ENCODE measurements around the gene FOSL2. TPM values are rescaled to one million over a fixed set of nuclear protein-coding genes. Genes with fewer than 3 reads are reported as not detected.

Gene FOSL2
- polyA plus RNA-seq, 3 donors, result 19.3 to 174 (median 113) TPM

- peak overlapping the region; percentile 91 for H3K27ac ChIP-seq (ENCODE audit: low read depth, low read length)
- WGBS, 3 donors, result 25 to 27% (median 27%) methylated on average over 17 of the region's 17 CpGs
Measured at GRCh38 chr2:28389399-28390240, 3.0 kb upstream of the FOSL2 start.

- H3K27ac ChIP-seq (ENCODE audit: low read depth, low read length), result peak overlapping the region; percentile 97
- 0 to 1% (median 0%) methylated on average over 16 to 45 of the region's 45 CpGs for WGBS, 3 donors
Measured at GRCh38 chr2:28390241-28390745, 2.4 kb upstream of the FOSL2 start.

GRCh38 chr2:28390746-28391563 lies 1.7 kb upstream of the FOSL2 start:
- H3K27ac ChIP-seq (ENCODE audit: low read depth, low read length), result peak overlapping the region; percentile 97
- WGBS, 3 donors, result 0 to 1% (median 1%) methylated on average over 45 to 49 of the region's 49 CpGs

- peak overlapping the region; percentile 97 for H3K27ac ChIP-seq (ENCODE audit: low read depth, low read length)
- 0% methylated on average over 65 to 70 of the region's 70 CpGs for WGBS, 3 donors
Measured at GRCh38 chr2:28391564-28392296, 928 bp upstream of the FOSL2 start.

GRCh38 chr2:28393114-28393836 lies 617 bp downstream of the FOSL2 start:
- WGBS, 3 donors, result 0 to 1% (median 0%) methylated on average over 65 to 81 of the region's 81 CpGs
- peak overlapping the region; percentile 98 for H3K27ac ChIP-seq (ENCODE audit: low read depth, low read length)

GRCh38 chr2:28394331-28394877 lies 1.7 kb downstream of the FOSL2 start:
- H3K27ac ChIP-seq (ENCODE audit: low read depth, low read length), result peak overlapping the region; percentile 98
- WGBS, 3 donors, result 1 to 3% (median 1%) methylated on average over 21 of the region's 21 CpGs

DNA sequence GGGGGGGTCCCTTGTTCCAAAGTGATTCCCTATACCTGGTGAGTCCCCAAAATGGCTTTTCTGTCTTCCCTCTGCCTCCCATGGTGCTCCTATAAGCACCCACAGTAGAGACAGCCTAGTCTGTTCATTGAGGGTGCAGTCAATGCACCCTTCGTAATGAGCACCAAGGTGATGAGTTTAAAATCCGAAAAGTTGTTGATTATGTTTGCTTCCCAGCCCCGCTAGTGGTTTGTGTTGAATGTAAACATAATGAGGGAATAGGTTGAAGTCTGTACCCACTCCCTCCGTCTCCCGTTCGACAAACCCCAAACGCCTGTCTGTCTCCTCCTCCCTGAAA lies 2.3 kb downstream of the FOSL2 start:
- 4 to 14% (median 5%) methylated on average over 7 of the region's 7 CpGs for WGBS, 3 donors
- H3K27ac ChIP-seq (ENCODE audit: low read depth, low read length), result peak overlapping the region; percentile 98

DNA sequence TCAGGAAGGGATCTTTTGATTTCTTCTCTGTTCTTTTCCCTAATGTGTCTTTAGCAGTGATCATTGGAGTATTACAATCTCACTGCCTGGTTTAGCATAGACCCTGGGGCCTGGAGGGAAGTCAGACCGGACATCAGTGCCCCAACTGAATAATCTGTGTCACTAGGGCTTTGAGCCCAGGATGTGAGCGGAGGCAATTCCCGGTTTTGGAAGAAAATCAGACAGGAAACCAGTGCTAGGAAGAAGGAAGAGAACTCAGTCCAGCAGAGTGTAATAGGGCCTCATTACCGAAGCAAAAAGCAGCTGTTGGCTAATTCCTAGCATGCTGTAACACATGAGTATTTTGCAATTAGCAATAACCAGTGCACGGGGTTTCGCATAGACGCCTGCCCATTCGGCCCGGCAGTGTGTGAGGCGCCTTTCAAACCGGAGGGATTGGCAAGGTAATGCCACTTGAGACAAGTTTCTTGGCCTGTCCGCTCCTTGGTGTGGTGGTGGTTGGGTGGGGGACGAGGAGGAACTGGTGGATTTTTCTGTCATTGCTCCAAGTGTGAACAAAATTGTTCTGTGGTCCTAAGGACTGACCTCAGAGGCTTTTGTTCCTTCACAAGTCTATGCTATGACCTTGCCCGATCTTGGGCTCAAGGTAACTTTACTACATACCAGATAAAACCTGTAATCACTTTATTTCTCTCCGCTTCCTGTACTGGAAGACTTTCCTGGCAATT lies 2.8 kb downstream of the FOSL2 start:
- WGBS, 3 donors, result 5 to 8% (median 8%) methylated on average over 15 of the region's 15 CpGs
- H3K27ac ChIP-seq (ENCODE audit: low read depth, low read length), result peak overlapping the region; percentile 98

- 23 to 40% (median 36%) methylated on average over 2 of the region's 2 CpGs for WGBS, 3 donors
Measured at GRCh38 chr2:28397043-28397381, 4.4 kb downstream of the FOSL2 start.

GRCh38 chr2:28398101-28398834 lies 5.6 kb downstream of the FOSL2 start:
- WGBS, 3 donors, result 36 to 74% (median 50%) methylated on average over 13 of the region's 13 CpGs
- H3K27ac ChIP-seq (ENCODE audit: low read depth, low read length), result peak overlapping the region; percentile 21

More at GRCh38 chr2:28397043-28397381, 4.4 kb downstream of the FOSL2 start:
- no peak overlapping the region for H3K27ac ChIP-seq (ENCODE audit: low read depth, low read length)

DNA sequence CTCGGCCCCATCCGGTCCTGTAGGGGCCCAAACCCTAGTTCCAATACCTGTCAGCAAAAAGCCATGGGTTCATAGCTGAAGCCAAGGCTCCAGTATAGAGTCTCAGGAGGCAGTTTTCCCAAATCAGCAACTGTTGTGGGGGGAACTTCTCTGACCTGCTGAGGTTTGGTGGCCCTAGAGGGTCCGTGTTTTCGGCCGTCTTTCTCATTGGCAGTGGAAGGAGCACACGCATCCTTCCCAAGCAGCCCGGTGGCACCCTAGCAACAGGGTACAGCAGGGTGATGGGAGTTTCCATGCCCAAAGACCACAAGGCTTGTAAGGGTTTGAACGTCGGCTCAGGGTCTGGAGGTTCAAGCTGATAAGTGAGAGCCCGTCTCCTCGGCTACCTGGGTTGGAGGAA lies 6.6 kb downstream of the FOSL2 start:
- WGBS, 3 donors, result 88 to 89% (median 89%) methylated on average over 11 of the region's 11 CpGs
- no peak overlapping the region for H3K27ac ChIP-seq (ENCODE audit: low read depth, low read length)

DNA sequence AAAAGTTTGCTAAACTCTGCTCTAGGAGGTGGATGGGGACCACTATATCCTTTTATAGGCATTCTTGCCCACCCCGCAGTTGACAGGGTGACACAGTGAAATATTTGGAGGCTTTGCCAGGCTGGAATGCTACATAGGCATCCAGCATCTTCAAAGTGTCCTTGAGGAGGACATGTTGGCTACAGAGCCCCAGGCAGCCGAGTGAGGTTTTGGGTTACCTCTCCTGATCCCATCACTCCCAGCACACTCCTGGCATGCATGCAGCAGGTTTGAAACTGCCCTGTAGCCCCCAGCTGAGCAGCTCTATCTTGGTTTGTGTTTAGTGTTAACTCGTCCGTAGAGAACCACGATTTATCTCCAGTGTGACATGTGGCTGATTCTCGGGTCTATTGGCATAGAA lies 7.3 kb downstream of the FOSL2 start:
- WGBS, 3 donors, result 39 to 55% (median 54%) methylated on average over 6 of the region's 6 CpGs
- H3K27ac ChIP-seq (ENCODE audit: low read depth, low read length), result no peak overlapping the region

GRCh38 chr2:28400419-28400818 lies 7.8 kb downstream of the FOSL2 start:
- 60 to 70% (median 70%) methylated on average over 8 of the region's 8 CpGs for WGBS, 3 donors

GRCh38 chr2:28400921-28401320 lies 8.3 kb downstream of the FOSL2 start:
- 78 to 88% (median 83%) methylated on average over 1 of the region's 1 CpG for WGBS, 3 donors
- H3K27ac ChIP-seq (ENCODE audit: low read depth, low read length), result no peak overlapping the region

More at GRCh38 chr2:28400419-28400818, 7.8 kb downstream of the FOSL2 start:
- H3K27ac ChIP-seq (ENCODE audit: low read depth, low read length), result no peak overlapping the region

- H3K27ac ChIP-seq (ENCODE audit: low read depth, low read length), result no peak overlapping the region
- WGBS, 3 donors, result 67 to 82% (median 68%) methylated on average over 4 of the region's 4 CpGs
Measured at GRCh38 chr2:28401411-28401810, 8.8 kb downstream of the FOSL2 start.

DNA sequence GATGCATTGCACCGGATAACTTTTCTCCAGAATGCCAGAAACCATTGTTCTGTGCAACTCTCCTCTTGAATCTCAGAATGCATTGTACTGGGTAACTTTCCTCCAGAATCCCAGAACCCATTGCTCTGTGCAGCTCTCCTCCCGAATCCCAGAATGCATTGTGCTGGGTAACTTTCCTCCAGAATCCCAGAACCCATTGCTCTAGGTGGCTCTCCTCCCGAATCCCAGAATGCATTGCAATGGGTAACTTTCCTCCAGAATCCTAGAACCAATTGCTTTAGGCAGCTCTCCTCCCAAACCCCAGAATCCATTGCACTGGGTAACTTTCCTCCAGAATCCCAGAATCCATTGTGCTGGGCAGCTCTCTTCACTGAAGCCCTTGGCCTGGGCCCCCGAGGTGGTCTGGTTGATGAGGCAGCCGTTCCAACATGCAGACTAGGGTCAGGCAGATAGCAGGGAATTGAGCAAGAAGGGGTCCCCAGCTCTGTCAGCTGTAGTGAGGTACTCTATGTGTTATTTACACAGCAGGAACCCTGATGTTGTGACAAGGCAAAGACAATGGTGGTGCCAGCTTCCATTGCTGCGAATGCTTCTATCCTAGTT lies 9.4 kb downstream of the FOSL2 start:
- 88 to 95% (median 93%) methylated on average over 6 of the region's 6 CpGs for WGBS, 3 donors
- no peak overlapping the region for H3K27ac ChIP-seq (ENCODE audit: low read depth, low read length)

Measured in adipose tissue (tissue), 3 donors.